Tibial nerve (tissue), 3 donors: ENCODE results near the gene PPP4R3A.

Experiments
- CTCF ChIP-seq, 5 experiments: fragments of 200-600 bp in 3 of 5; fragments of 450-650 bp in 2 of 5; sonication (generic) in 3 of 5; IDR thresholded peaks; one replicate each; pipeline ENCODE4 v1.5.1; 2016 to 2019; ENCODE audit warnings: antibody characterized with exemption in 5 of 5, mild to moderate bottlenecking in 3 of 5, moderate library complexity in 2 of 5
- POLR2A ChIP-seq, 2 donors: fragments of 450-650 bp; IDR thresholded peaks; one replicate each; pipeline ENCODE4 v1.6.1; 2017; ENCODE audit warnings: antibody characterized with exemption in 2 of 2, mild to moderate bottlenecking in 2 of 2, moderate library complexity in 2 of 2

GRCh38 chr14:91424813-91425530, 85.1 kb downstream of the PPP4R3A start:
- no peak for TF ChIP-seq POLR2A (IDR thresholded peaks at IDR 0.05)
- no peak for TF ChIP-seq CTCF (IDR thresholded peaks at IDR 0.05)
